HUDEP-2 (cell line): ENCODE results near the gene NBPF19.
"Not testable (repeated sequence)": the region's sequence is repeated elsewhere in the genome, so short reads cannot be mapped to it uniquely, and the experiment has no call there.

ENCODE experiments used
- DNase-seq, 76 experiments: peaks; one replicate each; lab custom pipeline; 2025; ENCODE audit not compliant: unreplicated experiment in 76 of 76; lab: John Stamatoyannopoulos, UW

NBPF19 gene, protein sequence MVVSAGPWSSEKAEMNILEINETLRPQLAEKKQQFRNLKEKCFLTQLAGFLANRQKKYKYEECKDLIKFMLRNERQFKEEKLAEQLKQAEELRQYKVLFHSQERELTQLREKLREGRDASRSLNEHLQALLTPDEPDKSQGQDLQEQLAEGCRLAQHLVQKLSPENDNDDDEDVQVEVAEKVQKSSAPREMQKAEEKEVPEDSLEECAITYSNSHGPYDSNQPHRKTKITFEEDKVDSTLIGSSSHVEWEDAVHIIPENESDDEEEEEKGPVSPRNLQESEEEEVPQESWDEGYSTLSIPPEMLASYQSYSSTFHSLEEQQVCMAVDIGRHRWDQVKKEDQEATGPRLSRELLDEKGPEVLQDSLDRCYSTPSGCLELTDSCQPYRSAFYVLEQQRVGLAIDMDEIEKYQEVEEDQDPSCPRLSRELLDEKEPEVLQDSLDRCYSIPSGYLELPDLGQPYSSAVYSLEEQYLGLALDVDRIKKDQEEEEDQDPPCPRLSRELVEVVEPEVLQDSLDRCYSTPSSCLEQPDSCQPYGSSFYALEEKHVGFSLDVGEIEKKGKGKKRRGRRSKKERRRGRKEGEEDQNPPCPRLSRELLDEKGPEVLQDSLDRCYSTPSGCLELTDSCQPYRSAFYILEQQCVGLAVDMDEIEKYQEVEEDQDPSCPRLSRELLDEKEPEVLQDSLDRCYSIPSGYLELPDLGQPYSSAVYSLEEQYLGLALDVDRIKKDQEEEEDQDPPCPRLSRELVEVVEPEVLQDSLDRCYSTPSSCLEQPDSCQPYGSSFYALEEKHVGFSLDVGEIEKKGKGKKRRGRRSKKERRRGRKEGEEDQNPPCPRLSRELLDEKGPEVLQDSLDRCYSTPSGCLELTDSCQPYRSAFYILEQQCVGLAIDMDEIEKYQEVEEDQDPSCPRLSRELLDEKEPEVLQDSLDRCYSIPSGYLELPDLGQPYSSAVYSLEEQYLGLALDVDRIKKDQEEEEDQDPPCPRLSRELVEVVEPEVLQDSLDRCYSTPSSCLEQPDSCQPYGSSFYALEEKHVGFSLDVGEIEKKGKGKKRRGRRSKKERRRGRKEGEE (N-terminal part only)

DNA sequence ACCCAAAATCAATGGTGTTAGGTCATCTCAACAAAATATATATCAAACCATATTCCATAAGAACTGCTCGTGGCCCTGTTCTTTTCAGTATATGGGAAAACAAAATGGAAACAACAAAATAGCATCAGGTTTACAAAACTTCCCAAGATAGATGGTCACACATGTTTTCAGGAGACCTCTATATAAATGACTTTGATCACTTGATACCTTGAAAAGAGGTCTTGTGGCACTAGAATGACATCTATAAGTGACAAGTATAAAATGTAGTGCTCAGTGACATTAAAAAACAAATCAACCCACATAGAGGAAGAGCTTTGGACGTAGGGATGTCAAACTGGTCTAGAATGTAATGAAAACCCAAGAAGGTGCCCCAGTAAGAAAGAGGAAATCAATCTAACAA lies at the start of gene NBPF19:
NBPF19 (plus strand) TSS at position 301 of the 400 bp plus-strand sequence. CDS start 888 bp downstream, outside the sequence.
- DNase-seq = not testable (repeated sequence)

DNA sequence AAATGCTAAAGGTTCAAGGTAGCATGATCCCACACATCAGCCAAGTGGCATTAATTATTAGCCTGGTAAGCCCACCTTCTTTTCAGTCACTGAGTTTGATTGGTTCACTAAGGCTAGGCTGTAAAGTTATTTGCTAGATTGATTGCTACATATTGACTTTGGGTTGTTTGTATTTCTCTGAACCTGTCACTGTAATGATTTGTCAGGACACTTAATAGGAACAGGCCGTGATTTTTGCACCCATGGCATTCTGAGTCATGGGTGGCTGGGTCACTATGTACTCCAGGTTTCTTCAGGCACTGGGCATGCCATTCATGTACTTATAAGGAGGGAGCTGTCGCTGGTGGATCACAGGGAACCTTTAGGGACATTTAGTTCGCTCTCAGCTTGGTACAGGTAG lies 46.5 kb upstream of the NBPF19 start:
- not testable (repeated sequence) for DNase-seq

DNA sequence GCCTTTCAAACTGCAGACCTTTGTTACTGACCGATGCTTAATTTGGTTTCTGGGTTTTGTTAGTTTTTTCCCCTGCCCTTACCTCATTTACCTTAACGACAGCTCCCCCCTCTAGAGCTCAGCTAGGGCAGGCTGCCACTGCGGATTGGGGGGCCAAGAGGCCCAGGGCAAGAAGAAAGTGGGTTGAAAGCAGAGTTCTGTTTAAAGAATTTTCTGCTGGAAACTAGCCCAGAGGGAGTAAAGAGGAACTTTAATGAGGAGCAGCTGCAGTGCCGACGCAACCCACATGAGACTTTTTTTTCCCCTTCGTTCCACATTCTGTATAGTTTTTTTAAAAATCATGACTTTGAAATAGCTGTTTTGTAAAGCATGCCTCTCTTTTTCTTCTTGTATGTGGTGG lies 29.4 kb upstream of the NBPF19 start:
- DNase-seq = not testable (repeated sequence)

DNA sequence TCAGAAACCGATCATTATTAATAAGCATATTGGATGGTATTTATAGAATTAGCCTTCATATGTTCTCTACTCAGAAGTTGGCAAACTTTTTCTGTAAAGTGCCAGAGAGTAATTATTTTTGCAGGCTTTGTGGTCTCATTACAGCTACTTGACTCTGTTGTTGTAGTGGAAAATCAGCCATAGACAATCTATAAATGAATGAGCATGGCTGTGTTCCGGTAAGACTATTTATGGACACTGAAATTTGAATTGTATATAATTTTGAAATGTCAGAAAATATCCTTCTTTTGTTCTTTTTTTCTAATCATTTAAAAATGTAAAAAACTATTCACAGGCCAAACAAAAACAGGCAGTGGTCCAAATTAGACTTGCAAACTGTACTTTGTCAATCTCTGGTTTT lies 22.6 kb upstream of the NBPF19 start:
- DNase-seq = not testable (repeated sequence)

DNA sequence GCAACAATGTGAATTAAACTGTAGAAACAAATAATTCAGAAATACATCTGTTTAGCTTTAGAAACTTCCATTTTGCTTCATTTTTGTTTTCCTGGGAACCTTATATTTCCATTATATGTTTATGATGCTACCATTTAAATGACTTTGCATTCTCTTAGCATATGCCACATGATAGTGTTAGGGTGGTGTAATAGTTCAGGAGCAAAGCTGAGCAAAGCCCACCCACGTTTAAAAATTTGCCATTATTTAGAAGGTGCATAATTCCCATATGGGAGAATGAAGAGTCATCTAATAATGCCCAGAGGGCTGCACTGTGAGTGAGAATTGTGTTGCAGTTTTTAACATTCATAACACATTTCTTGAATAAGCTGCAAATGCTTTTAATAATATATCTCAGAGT lies 22.2 kb upstream of the NBPF19 start:
- DNase-seq = not testable (repeated sequence)

DNA sequence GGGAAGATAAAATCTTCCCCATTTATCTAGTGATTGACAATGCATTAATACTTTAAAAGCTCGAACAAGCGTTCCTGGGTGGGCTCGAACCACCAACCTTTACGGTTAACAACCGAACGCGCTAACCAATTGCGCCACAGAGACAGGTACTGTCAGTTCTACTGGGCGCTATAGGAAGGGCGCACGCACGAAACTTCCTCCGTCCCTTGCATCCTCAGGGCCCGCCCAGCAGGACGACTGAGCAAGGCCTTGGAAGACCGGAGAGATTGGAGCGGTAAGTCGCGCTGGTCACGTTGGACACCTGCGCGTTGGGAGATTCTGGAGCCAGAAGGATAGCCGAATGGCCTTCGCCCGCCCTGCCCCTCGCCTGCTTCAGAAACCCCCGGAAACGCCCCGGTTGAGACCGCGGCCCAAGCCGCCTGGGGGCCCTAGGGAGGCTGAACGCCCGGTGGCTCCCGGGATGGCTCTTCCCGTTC lies 83.5 kb downstream of the NBPF19 start:
- not testable (repeated sequence) for DNase-seq

DNA sequence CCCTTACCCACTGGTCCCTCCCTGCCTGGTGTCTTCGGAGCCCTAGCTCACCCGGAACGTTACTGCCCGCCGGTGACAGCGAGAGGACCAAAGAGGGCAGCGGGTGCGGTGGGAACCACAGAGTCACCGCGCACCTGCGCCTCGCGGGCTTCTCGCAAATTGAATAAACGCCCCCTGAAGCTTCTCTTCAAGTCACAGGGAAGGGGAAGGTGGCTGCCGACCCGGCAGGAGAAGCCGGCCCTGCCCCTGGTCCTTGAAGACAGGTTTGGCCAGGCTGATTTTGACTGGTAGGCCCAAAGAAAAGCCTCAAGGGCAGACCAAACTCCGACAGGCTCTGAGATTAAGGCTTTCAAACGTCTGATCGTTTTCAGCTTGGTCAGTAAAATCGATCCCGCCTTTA lies 87.0 kb downstream of the NBPF19 start:
- DNase-seq = not testable (repeated sequence)

DNA sequence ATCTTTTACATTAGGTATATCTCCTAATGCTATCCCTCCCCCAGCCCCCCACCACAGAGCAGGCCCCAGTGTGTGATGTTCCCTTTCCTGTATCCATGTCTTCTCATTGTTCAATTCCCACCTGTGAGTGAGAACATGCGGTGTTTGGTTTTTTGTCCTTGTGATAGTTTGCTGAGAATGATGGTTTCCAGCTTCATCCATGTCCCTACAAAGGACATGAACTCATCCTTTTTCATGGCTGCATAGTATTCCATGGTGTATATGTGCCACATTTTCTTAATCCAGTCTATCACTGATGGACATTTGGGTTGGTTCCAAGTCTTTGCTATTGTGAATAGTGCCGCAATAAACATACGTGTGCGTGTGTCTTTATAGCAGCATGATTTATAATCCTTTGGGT lies 90.6 kb downstream of the NBPF19 start:
- not testable (repeated sequence) for DNase-seq

DNA sequence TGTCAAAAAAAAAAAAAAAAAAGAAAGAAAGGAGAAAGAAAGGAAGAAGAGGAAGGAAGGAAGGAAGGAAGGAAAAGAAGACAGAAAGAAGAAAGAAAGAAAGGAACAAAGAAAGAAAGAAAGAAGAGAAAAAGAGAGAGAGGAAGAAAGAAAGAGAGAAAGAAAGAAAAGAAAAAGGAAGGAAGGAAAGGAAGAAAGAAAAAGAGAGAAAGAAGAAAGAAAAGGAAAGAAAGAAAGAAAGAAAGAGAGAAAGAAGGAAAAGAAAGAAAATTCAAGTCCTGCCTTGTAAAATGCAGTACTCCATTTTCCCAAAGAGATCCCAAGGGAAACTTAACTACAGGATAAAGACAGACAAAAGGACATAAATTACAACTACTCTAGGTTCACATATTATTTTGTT lies 97.9 kb downstream of the NBPF19 start:
- not testable (repeated sequence) for DNase-seq

DNA sequence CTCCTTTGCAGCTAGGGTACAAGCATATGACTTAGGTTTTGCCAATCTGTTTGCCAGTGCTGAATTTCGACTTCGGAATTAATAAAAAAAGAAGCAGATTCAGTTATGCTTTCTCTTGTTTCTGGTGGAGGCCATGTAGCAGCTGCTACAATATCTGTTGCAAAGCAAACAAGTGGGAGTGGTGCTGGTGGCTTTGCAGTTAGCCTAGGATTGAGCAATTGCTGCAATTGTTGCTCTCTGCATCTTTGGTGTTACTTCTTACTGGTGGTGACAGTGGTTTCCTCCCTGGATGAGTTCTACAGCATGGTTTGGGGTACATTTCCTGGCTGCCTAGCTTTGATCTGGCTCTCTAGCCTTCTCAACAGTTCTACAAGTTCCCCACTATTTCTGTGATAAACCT lies 110.7 kb downstream of the NBPF19 start:
- not testable (repeated sequence) for DNase-seq
